HUDEP-2 (cell line): ENCODE measurements around the gene CNTN1.
"Not testable (repeated sequence)": the region's sequence is repeated elsewhere in the genome, so short reads cannot be mapped to it uniquely, and the experiment has no call there.

Experiments
- DNase-seq, 76 experiments: peaks; one replicate each; lab custom pipeline; 2025; ENCODE audit not compliant: unreplicated experiment in 76 of 76; lab: John Stamatoyannopoulos, UW

The CNTN1 gene

GRCh38 chr12:41014643-41015020 is 322.4 kb downstream of the CNTN1 start:
- no peak for DNase-seq

GRCh38 chr12:41018010-41018409 is 325.8 kb downstream of the CNTN1 start:
- no peak for DNase-seq

DNA sequence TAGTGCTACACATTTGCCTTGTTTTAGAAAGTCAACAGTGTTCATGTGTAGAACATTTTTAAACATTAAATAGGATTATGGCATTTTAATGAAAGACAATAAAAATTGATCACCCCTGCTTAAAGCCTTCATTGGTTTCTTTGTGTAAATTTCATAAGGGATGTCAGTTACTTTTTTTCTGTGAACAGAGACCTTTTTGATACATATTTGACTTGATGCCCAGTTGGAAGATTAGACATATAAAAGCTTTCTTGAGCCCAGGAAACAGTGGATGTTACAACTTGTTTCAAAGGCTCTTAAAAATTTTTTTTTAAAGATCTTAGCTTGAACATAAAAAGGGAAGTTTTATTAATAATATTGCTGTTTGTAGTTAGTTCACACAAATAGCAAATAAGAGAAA is 327.2 kb downstream of the CNTN1 start:
- no peak for DNase-seq

DNA sequence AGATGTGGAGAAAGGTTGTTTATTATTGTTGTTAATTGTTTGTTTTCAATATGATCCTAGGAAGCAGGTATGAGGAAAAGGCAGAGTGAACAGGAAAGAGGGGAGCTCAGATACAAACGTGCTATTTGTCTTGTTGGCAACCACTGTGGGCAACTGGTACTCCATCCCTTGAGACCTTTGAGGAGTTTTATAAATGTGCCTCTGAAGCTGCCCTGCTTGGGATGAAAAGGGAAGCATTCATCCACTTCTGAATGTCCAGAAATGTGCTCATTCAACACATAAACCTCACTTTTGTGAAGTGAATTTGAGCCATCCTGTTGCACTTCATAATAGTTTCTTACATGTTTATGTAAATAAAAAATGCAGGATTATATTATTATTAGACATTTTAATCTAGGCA is 331.6 kb downstream of the CNTN1 start:
- DNase-seq = no peak

DNA sequence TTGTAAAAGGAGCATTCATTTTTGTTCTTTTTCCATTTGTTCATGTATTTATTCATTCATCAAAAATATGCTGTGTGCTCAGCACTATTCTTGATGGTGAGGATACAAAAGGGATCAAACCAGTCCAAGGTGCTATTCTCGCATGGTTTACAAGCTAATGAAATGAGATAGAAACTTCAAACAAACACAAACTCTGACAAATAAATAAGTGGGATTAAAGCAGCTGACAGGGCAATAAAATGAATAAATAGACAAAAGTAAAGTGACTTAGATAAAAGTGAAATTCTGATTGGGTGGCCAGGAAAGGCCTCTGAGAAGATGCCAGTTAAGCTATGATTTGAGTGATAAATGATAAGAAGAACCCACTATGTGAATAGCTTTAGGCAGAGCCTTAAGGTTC is 333.9 kb downstream of the CNTN1 start:
- no peak for DNase-seq

GRCh38 chr12:41032386-41032785 is 340.1 kb downstream of the CNTN1 start:
- no peak for DNase-seq

DNA sequence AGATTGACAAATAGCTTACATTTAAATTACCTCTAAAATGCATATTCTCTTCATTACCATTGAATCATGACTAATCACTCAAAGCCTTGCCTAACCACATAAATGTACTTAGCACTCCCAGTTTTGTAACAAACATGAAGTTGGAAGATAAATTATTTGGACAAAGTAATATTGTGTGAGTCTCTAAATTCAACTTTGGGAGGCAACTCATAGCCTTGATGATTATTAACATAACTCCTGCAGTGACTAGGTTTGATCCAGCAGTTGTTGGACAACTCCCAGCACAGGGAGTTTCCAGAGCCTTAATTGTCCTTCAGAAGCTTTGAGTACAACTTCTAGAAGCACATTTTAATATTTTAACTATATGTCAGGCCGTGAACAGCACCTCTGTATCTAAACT is 342.4 kb downstream of the CNTN1 start:
- no peak for DNase-seq

DNA sequence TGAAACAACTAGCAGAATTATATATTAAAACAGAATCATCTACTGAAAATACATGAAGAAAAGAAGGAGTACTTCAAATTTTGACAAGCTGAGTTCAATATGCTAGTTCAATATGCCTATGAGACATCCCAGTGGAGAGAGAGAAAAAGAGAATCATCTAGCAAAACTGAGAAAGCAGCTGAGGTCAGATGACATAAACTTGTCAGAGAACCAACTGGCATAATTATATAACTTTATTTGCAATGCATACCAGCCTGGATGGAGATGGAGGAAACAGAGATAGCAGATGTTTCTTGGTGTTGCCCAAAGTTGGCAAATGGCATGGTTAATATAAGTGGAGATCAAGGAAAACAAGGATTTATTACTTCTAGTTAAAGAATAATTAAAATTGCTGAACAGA is 347.2 kb downstream of the CNTN1 start:
- DNase-seq = no peak

GRCh38 chr12:41045509-41045908 is 353.3 kb downstream of the CNTN1 start:
- DNase-seq = no peak

- DNase-seq = no peak
Observed at GRCh38 chr12:41049033-41049432, 356.8 kb downstream of the CNTN1 start.

DNA sequence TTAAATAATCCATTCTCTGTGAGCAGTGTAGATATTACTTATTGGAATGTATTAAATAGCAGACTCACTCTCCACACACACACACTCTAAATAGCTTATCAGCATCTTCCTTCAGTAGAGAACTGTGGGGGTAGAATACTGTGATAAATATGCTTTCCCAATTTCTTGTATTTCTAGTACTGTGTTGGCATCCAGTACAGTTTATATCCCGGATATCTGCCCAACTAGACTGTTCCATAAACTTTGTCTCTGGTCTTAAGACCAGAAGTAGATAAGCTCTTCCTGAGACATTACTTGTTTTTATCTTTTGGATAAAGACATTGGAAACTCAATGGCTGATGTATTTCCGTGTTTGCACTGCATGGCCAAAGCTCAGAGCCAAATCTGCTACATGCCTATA is 359.7 kb downstream of the CNTN1 start:
- no peak for DNase-seq

DNA sequence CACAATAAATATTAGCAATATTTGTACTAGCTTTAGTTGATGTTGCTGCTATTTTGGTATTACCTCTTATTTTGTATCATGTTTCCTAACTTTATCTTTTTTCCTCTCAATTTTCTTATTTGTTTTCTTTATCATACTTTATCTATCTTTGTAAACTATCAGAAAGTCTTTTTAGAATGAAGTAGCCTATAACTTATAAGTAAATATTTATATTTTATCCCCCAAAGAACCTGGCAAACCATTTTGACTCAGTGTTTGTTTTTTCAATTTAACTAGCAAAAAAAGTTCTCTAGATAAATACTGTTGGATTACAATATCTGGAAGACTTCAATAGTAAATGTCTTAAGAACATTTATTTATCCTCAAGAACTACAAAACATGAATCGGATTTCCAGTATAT is 360.2 kb downstream of the CNTN1 start:
- no peak for DNase-seq

DNA sequence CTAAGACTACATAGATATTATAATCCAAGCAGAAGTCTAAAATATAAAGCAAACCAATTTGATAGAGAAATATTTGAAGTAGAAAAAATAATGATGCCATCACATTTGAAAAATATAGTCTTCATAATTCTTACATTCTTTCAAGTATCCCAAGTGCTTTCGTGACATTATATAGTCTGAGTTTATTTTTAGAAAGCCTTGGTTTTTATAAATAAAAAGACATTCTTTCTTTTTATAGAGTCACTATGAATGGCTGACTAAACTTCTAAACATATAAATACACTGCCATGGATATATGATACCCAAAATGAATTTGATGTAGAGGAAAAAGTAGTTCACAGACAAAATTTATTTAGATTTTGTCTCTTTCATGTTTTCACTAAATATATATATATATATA is 360.8 kb downstream of the CNTN1 start:
- no peak for DNase-seq

DNA sequence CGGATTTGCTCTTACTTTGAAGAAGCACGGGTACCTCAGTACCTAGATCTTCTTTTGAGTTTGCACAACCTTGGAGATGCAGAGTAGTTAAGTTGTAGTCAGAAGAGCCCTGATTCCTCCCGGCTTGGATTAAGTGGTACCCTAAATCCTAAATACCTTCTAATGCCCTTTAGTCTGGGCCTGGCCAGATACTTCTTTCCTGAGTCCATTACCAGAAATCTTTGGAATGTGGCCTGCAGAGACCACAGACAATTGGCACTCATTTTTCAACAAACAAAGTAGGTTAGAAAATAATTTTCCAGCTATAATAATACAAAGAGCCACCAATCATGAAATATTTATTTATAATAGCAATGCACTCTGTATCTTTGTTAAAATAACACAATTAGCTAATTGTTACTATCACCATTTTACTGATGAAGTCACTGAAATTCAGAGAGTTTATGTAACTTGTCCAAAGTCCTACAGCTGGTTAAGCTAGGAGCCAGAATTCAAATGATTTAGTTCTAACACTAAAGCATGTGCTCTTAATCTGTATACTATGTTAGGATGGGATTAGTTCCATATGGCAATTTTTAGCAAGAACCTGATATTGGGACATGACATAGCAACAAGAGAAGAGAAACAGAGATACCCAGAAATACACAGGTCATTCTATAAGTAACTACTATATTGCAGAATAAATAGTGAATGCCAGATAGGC is 363.8 kb downstream of the CNTN1 start:
- no peak for DNase-seq

- DNase-seq = no peak
Observed at GRCh38 chr12:41058266-41058665, 366.0 kb downstream of the CNTN1 start.

DNA sequence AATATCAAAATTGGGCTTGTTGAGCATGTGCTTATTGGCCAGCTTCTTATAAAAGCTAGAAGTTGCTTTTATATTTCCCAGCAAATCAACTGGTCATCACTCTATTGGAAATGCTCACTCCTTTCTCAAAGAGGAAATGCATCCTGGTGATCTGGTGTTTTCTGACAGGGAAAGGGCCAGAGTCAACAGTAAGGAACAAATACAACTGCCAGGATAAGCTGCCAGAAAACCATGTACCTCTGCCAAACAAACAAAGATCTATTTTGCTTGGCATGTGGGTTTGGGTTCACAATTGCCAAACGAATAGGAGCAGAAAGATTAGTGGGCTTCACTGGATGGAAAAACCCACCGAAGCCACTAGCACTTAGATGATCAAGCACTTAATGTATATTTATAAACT is 369.0 kb downstream of the CNTN1 start:
- DNase-seq = no peak

DNA sequence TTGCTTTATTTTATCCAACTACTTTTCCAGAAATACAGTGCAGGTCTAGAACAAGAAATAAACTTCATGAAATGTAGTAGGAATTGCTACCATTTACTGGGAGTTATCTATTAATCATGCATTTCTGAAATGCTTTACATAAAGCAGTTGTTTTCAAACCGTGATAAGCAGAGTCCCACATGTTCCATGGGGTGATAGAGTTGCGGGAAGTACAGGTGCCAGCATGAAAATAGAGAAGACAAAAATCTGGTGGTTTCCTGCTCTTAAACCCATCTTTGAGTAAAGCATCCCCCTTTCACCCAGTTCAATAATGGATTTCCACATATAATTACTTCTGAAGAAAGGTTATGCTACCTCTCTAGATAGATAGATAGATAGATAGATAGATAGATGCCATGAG is 372.2 kb downstream of the CNTN1 start:
- no peak for DNase-seq

DNA sequence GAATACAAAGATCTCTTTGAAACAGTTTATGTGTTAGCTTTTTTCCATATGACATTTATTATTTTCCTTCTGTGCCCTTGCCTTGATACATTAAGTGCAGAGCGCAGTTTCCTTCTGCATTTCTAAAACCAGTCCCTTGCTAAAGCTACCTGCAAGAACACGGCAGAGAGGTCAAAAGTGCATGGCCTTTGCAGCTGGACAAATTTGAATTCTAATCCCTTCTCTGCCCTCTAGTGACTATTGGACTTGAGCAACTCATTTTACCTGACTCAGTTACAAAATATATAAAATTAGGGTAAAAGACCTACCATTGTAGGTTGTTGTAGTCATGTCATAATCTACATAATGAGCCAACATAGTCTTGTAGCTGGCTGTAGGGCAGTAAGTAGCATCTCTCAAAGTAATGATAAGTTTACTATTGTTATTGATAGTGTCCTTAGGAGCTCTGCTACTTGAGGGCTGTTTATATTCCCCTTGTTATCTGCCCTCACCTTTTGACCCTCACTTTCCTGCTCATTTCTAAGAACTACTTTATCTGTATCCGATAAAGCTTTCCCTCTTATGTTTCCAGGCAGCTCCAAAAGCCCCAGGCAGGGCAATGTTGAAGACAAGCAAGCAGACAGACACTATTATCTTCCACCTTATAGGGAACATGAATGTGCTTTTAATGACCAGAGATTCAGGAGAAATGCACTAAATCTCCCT is 375.9 kb downstream of the CNTN1 start:
- no peak for DNase-seq

GRCh38 chr12:41073633-41074472 is 381.6 kb downstream of the CNTN1 start:
- no peak for DNase-seq

DNA sequence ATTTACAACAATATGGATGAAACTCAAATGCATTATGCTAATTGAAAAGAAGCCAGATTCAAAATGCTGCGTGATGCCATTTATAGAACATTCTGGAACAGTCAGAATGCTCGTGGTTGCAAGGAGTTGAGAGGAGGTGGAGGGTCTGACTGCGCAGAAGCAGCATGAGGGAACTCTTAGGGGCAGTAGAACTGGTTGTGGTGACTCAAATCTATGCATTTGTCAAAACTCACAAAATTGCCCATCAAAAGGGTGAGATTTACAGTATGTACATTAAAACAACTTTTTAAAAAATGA is 382.2 kb downstream of the CNTN1 start:
- DNase-seq = no peak

- DNase-seq = no peak
Observed at GRCh38 chr12:41076114-41076513, 383.9 kb downstream of the CNTN1 start.

DNA sequence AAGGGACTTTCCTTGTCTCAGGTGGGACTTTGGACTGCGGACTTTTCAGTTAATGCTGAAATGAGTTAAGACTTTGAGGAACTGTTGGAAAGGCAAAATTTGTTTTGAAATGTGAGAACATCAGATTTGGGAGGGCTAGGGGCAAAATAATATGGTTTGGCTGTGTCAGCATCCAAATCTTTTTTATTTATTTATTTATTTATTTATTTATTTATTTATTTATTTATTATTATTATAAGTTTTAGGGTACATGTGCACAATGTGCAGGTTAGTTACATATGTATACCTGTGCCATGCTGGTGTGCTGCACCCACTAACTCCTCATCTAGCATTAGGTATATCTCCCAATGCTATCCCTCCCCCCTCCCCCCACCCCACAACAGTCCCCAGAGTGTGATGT is 389.0 kb downstream of the CNTN1 start:
- not testable (repeated sequence) for DNase-seq
